ENCODE data around the gene MPDZ. TPM values are rescaled to one million over a fixed set of nuclear protein-coding genes. Genes with fewer than 3 reads are reported as not detected.

MPDZ gene
- total and polyA plus RNA-seq, 2 of the 13 experiments (the other 11 are each of a cell fraction or from before 2014, with no cell fraction given), result 12.4 to 14.7 TPM

- TF ChIP-seq THAP9 (CRISPR knock-in tag; IDR thresholded peaks at IDR 0.05; ENCODE audit: borderline replicate concordance) (no peak), ATF6 (CRISPR knock-in tag; conservative IDR thresholded peaks at IDR 0.05) (no peak)
Measured at GRCh38 chr9:13296972-13297371, 17.5 kb upstream of the MPDZ start (continued).

GRCh38 chr9:13295556-13295955, 16.1 kb upstream of the MPDZ start:
- no peaks in the 10 kb centered on the region for H4K20me1 ChIP-seq (ENCODE audit: insufficient read depth, low read length)
- FAIRE-seq (no peak), ATAC-seq (no peak), DNase-seq (ENCODE audit: low spot score) (no peak)
- intact Hi-C loops (cut with micrococcal nuclease; ENCODE audit: unreplicated experiment), result no loop called here
- no peaks in the 10 kb centered on the region for H3K36me3 ChIP-seq (replicated peaks in 1 of 2; ENCODE audit: control insufficient read depth in 1 of 2, insufficient read depth in 2 of 2, low read length in 2 of 2)
- no peak overlapping the region for H3K27ac ChIP-seq (ENCODE audit: extremely low read length, insufficient read depth, low read length)
- peaks cover 10% of the 10 kb centered on the region for H3K9me3 ChIP-seq (ENCODE audit: low read length)
- H3K27me3 ChIP-seq (ENCODE audit: control insufficient read depth in 1 of 2, insufficient read depth in 2 of 2, low read length in 2 of 2), result no peaks in the 10 kb centered on the region
- no TSS peak for BruUV-seq (replicated peaks)
- no peak overlapping the region for H3K9ac ChIP-seq (ENCODE audit: insufficient read depth, low read depth, low read length)
- POLR2A ChIA-PET, result no interaction called here
- no peak overlapping the region for H3K4me2 ChIP-seq (ENCODE audit: low read depth, low read length)
- no peaks in the 10 kb centered on the region for H3K79me2 ChIP-seq (ENCODE audit: insufficient read depth, low read length)
- in situ Hi-C loops (cut with HindIII; ENCODE audit: extremely low pct_ligation_motif_present, low pct_unique_long_range_greater_than_20kb), result no loop called here
- 27% methylated on average over 1 of the region's 1 CpG for whole genome bisulfite sequencing (ENCODE audit: low lambda C conversion rate)
- no peaks in the 10 kb centered on the region for H3K4me1 ChIP-seq (ENCODE audit: insufficient read depth, low read length)
- no peak overlapping the region for H2AFZ ChIP-seq (ENCODE audit: low read length)
- CTCF ChIA-PET (ENCODE audit: low intra/inter-chr PET ratio, low total read pairs), result no interaction called here
- no peak overlapping the region for H3K4me3 ChIP-seq (replicated peaks in 1 of 3; ENCODE audit: insufficient read depth in 1 of 3, low read depth in 2 of 3, low read length in 3 of 3)
- TF ChIP-seq KLF15 (CRISPR knock-in tag; IDR thresholded peaks at IDR 0.05; ENCODE audit: borderline replicate concordance) (no peak), ZZZ3 (CRISPR knock-in tag; IDR thresholded peaks at IDR 0.05; ENCODE audit: borderline replicate concordance) (no peak), ZFX (CRISPR knock-in tag; IDR thresholded peaks at IDR 0.05; ENCODE audit: low read depth) (no peak), SIX4 (CRISPR knock-in tag; IDR thresholded peaks at IDR 0.05) (no peak), CREB1 (IDR thresholded peaks at IDR 0.05) (no peak), CREB1 (CRISPR knock-in tag; IDR thresholded peaks at IDR 0.05) (no peak), IKZF5 (CRISPR knock-in tag; IDR thresholded peaks at IDR 0.05) (no peak), YEATS2 (CRISPR knock-in tag; IDR thresholded peaks at IDR 0.05; ENCODE audit: borderline replicate concordance) (no peak), ZSCAN29 (CRISPR knock-in tag; conservative IDR thresholded peaks at IDR 0.05) (no peak), TCF7 (IDR thresholded peaks at IDR 0.05; ENCODE audit: low read depth) (no peak), ZNF282 (IDR thresholded peaks at IDR 0.05; ENCODE audit: partially characterized antibody) (no peak), ZBTB25 (CRISPR knock-in tag; IDR thresholded peaks at IDR 0.05) (no peak), PHB2 (IDR thresholded peaks at IDR 0.05; ENCODE audit: partially characterized antibody) (no peak), JUNB (CRISPR knock-in tag; IDR thresholded peaks at IDR 0.05; ENCODE audit: borderline replicate concordance) (no peak), ZNF570 (CRISPR knock-in tag; IDR thresholded peaks at IDR 0.05; ENCODE audit: borderline replicate concordance) (no peak), ZNF180 (CRISPR knock-in tag; IDR thresholded peaks at IDR 0.05; ENCODE audit: borderline replicate concordance, low read depth) (no peak)
